Mesodermal cell (in vitro differentiated cells): ENCODE data around the gene ID1.
"Not testable (repeated sequence)": the region's sequence is repeated elsewhere in the genome, so short reads cannot be mapped to it uniquely, and the experiment has no call there.

Experiments used
- H3K27ac ChIP-seq: 2 replicates; pipeline ENCODE4 v1.7.0; 2013; ENCODE audit warnings: mild to moderate bottlenecking, low read depth, low read length, moderate library complexity; ENCODE audit not compliant: severe bottlenecking
- H3K36me3 ChIP-seq: 2 replicates; pipeline ENCODE4 v1.7.1; 2013; ENCODE audit warnings: mild to moderate bottlenecking, low read length, moderate library complexity; ENCODE audit not compliant: control insufficient read depth, insufficient read depth
- H3K4me1 ChIP-seq: one replicate; pipeline ENCODE4 v1.7.1; 2013; ENCODE audit warnings: mild to moderate bottlenecking, low read length; ENCODE audit not compliant: insufficient read depth, control insufficient read depth, poor library complexity, severe bottlenecking
- H3K4me3 ChIP-seq: 2 replicates; pipeline ENCODE4 v1.7.0; 2013; ENCODE audit warnings: low read length, control low read depth, mild to moderate bottlenecking; ENCODE audit not compliant: insufficient read depth, poor library complexity, severe bottlenecking; ENCODE audit errors: extremely low read depth
- H3K9me3 ChIP-seq: 2 replicates; pipeline ENCODE4 v1.7.1; 2013; ENCODE audit warnings: mild to moderate bottlenecking, low read length, moderate library complexity; ENCODE audit not compliant: control insufficient read depth
- WGBS, 2 experiments: methylation state at CpG; one replicate each; pipeline ENCODE4 v1.1.5; 2013; ENCODE audit warnings: missing lambda C conversion rate in 2 of 2; ENCODE audit not compliant: insufficient coverage in 2 of 2; 5-methylcytosine and 5-hydroxymethylcytosine counted together

Gene ID1

GRCh38 chr20:31620246-31620645, 15.2 kb downstream of the ID1 start:
- H3K4me3 ChIP-seq, result no peak overlapping the region
- no peak overlapping the region for H3K27ac ChIP-seq
- no peaks in the 10 kb centered on the region for H3K36me3 ChIP-seq
- H3K4me1 ChIP-seq, result no peaks in the 10 kb centered on the region
- 100% methylated on average over 1 of the region's 3 CpGs; no CpG with 5 or more reads in 1 of the 2 experiments for WGBS, 2 experiments
- H3K9me3 ChIP-seq, result no peaks in the 10 kb centered on the region

GRCh38 chr20:31623123-31623505, 18.0 kb downstream of the ID1 start:
- not testable (repeated sequence) for H3K9me3 ChIP-seq

GRCh38 chr20:31626534-31626933, 21.4 kb downstream of the ID1 start:
- not testable (repeated sequence) for H3K36me3 ChIP-seq, H3K27ac ChIP-seq, H3K4me3 ChIP-seq, H3K9me3 ChIP-seq, H3K4me1 ChIP-seq
- WGBS, 2 experiments, result 90 to 100% methylated on average over 5 to 7 of the region's 8 CpGs

More at GRCh38 chr20:31623123-31623505, 18.0 kb downstream of the ID1 start:
- not testable (repeated sequence) for H3K4me3 ChIP-seq, H3K27ac ChIP-seq, H3K4me1 ChIP-seq, H3K36me3 ChIP-seq
- 94% methylated on average over 3 of the region's 6 CpGs; no CpG with 5 or more reads in 1 of the 2 experiments for WGBS, 2 experiments

- not testable (repeated sequence) for H3K4me3 ChIP-seq, H3K27ac ChIP-seq, H3K36me3 ChIP-seq, H3K9me3 ChIP-seq, H3K4me1 ChIP-seq
- no CpG with 5 or more reads among the region's 2 CpGs for WGBS, 2 experiments
Observed at GRCh38 chr20:31628057-31628456, 23.0 kb downstream of the ID1 start.

- no CpG with 5 or more reads among the region's 2 CpGs for WGBS, 2 experiments
- Histone ChIP-seq H3K4me3 (no peak overlapping the region), H3K9me3 (no peaks in the 10 kb centered on the region), H3K27ac (no peak overlapping the region), H3K4me1 (no peaks in the 10 kb centered on the region), H3K36me3 (no peaks in the 10 kb centered on the region)
Observed at GRCh38 chr20:31630187-31630790, 25.2 kb downstream of the ID1 start.

- Histone ChIP-seq H3K4me3 (no peak overlapping the region), H3K27ac (no peak overlapping the region), H3K9me3 (no peaks in the 10 kb centered on the region), H3K4me1 (no peaks in the 10 kb centered on the region), H3K36me3 (no peaks in the 10 kb centered on the region)
- 94 to 97% methylated on average over 31 to 36 of the region's 40 CpGs for WGBS, 2 experiments
Observed at GRCh38 chr20:31632548-31633338, 27.7 kb downstream of the ID1 start.

- Histone ChIP-seq H3K4me3 (no peak overlapping the region), H3K4me1 (no peaks in the 10 kb centered on the region), H3K27ac (no peak overlapping the region), H3K9me3 (no peaks in the 10 kb centered on the region), H3K36me3 (no peaks in the 10 kb centered on the region)
- WGBS, 2 experiments, result 96 to 98% methylated on average over 9 to 14 of the region's 14 CpGs
Observed at GRCh38 chr20:31633339-31633914, 28.3 kb downstream of the ID1 start.

GRCh38 chr20:31637660-31638059, 32.6 kb downstream of the ID1 start, which contains the start of gene COX4I2:
TSS of gene COX4I2 (plus strand) at chr20:31637912. CDS start at chr20:31639018, 1,106 bp downstream.
- Histone ChIP-seq H3K4me3 (no peak within 1 kb of the TSS), H3K27ac (no peak within 1 kb of the TSS), H3K4me1 (no peaks in the 10 kb centered on the region), H3K9me3 (no peaks in the 10 kb centered on the region), H3K36me3 (no peaks in the 10 kb centered on the region)
- 95 to 96% methylated on average over 16 to 31 of the region's 34 CpGs for WGBS, 2 experiments

- 61 to 67% methylated on average over 3 of the region's 4 CpGs for WGBS, 2 experiments
- Histone ChIP-seq H3K36me3 (no peaks in the 10 kb centered on the region), H3K4me1 (no peaks in the 10 kb centered on the region), H3K4me3 (no peak overlapping the region), H3K9me3 (no peaks in the 10 kb centered on the region), H3K27ac (no peak overlapping the region)
Observed at GRCh38 chr20:31638317-31638716, 33.2 kb downstream of the ID1 start.

GRCh38 chr20:31638816-31639215, 33.7 kb downstream of the ID1 start:
- Histone ChIP-seq H3K4me3 (no peak overlapping the region), H3K36me3 (no peaks in the 10 kb centered on the region), H3K27ac (no peak overlapping the region), H3K4me1 (no peaks in the 10 kb centered on the region), H3K9me3 (no peaks in the 10 kb centered on the region)
- 94 to 100% methylated on average over 2 of the region's 4 CpGs for WGBS, 2 experiments

GRCh38 chr20:31640259-31640658, 35.2 kb downstream of the ID1 start:
- Histone ChIP-seq H3K9me3 (no peaks in the 10 kb centered on the region), H3K4me3 (no peak overlapping the region), H3K36me3 (no peaks in the 10 kb centered on the region), H3K27ac (no peak overlapping the region), H3K4me1 (no peaks in the 10 kb centered on the region)
- WGBS, 2 experiments, result 83 to 100% methylated on average over 1 to 2 of the region's 3 CpGs
